Keratinocyte (primary cell): Measurements from ENCODE around the gene HLA-F. TPM values are rescaled to one million over a fixed set of nuclear protein-coding genes. Genes with fewer than 3 reads are reported as not detected.

ENCODE experiments used
- DNase-seq: peaks from one replicate; pipeline ENCODE4 v3.0.0-alpha.2; 2011; ENCODE audit warnings: low read depth, missing footprints, low spot score
- FAIRE-seq: peaks from 2 replicates; lab custom pipeline; 2011; peaks lifted over from hg19 to GRCh38; lab: Jason Lieb, UNC
- H2AFZ ChIP-seq: 2 replicates; pipeline ENCODE4 v1.6.0; 2012; ENCODE audit warnings: low read length, control low read depth, inconsistent platforms; ENCODE audit not compliant: control insufficient read depth
- H3K27ac ChIP-seq: 2 replicates; pipeline ENCODE4 v1.5.1; 2011; ENCODE audit warnings: low read length; ENCODE audit not compliant: control insufficient read depth, insufficient read depth
- H3K27me3 ChIP-seq: 3 replicates; pipeline ENCODE4 v1.6.0; 2011; ENCODE audit warnings: low read length; ENCODE audit not compliant: control insufficient read depth, insufficient read depth; ENCODE audit errors: extremely low read depth
- H3K36me3 ChIP-seq, 2 experiments: 2 replicates in 1 of 2; 3 replicates in 1 of 2; pipeline ENCODE4 v1.5.1; 2011; ENCODE audit warnings: low read length in 2 of 2, mild to moderate bottlenecking in 1 of 2; ENCODE audit not compliant: control insufficient read depth in 2 of 2, insufficient read depth in 2 of 2; ENCODE audit errors: extremely low read depth in 1 of 2
- H3K4me1 ChIP-seq: 3 replicates; pipeline ENCODE4 v1.5.1; 2011; ENCODE audit warnings: low read length; ENCODE audit not compliant: control insufficient read depth, insufficient read depth; ENCODE audit errors: extremely low read depth
- H3K4me2 ChIP-seq: 3 replicates; pipeline ENCODE4 v1.6.0; 2011; ENCODE audit warnings: low read depth, low read length; ENCODE audit not compliant: control insufficient read depth, insufficient read depth; ENCODE audit errors: extremely low read depth
- H3K4me3 ChIP-seq, 3 experiments: fragments of 200-600 bp in 1 of 3; sonication (generic) in 1 of 3; 2 replicates in 2 of 3; 3 replicates in 1 of 3; pipeline ENCODE4 v1.5.1; 2011 to 2016; ENCODE audit warnings: low read length in 3 of 3, mild to moderate bottlenecking in 3 of 3, control low read depth in 2 of 3, inconsistent platforms in 1 of 3, low read depth in 1 of 3, mixed read lengths in 1 of 3, mixed run types in 1 of 3, moderate library complexity in 1 of 3; ENCODE audit not compliant: control insufficient read depth in 2 of 3, insufficient read depth in 2 of 3; ENCODE audit errors: extremely low read depth in 1 of 3
- H3K79me2 ChIP-seq: 2 replicates; pipeline ENCODE4 v1.6.0; 2012; ENCODE audit warnings: low read length; ENCODE audit not compliant: control insufficient read depth, insufficient read depth
- H3K9ac ChIP-seq: 3 replicates; pipeline ENCODE4 v1.6.0; 2011; ENCODE audit warnings: low read length; ENCODE audit not compliant: control insufficient read depth, insufficient read depth; ENCODE audit errors: extremely low read depth
- H3K9me1 ChIP-seq: 3 replicates; pipeline ENCODE4 v1.6.0; 2011; ENCODE audit warnings: low read length; ENCODE audit not compliant: control insufficient read depth, insufficient read depth; ENCODE audit errors: extremely low read depth
- H3K9me3 ChIP-seq: 2 replicates; pipeline ENCODE4 v1.5.1; 2012; ENCODE audit warnings: low read depth, low read length; ENCODE audit not compliant: control insufficient read depth
- H4K20me1 ChIP-seq: 3 replicates; pipeline ENCODE4 v1.6.0; 2011; ENCODE audit warnings: low read length; ENCODE audit not compliant: control insufficient read depth, insufficient read depth; ENCODE audit errors: extremely low read depth
- CTCF ChIP-seq, 3 experiments: IDR thresholded peaks in 1 of 3; conservative IDR thresholded peaks in 1 of 3; optimal IDR thresholded peaks in 1 of 3; 2 replicates in 2 of 3; 3 replicates in 1 of 3; pipeline versions ENCODE3 to v1.5.1; 2011; ENCODE audit warnings: low read length in 3 of 3, mild to moderate bottlenecking in 3 of 3, moderate library complexity in 2 of 3, control low read depth in 1 of 3, inconsistent platforms in 1 of 3; ENCODE audit not compliant: insufficient read depth in 2 of 3; ENCODE audit errors: extremely low read depth in 1 of 3
- EZH2 ChIP-seq: IDR thresholded peaks from one replicate; pipeline ENCODE4 v1.6.1; 2012; ENCODE audit warnings: inconsistent platforms, mild to moderate bottlenecking, low read length, moderate library complexity
- dilution Hi-C: fragments of 300-500 bp; cut with MboI; formaldehyde crosslinking; loops from one replicate; pipeline ENCODE4 v1.7.0; 2020; ENCODE audit warnings: low sequenced_read_pairs; ENCODE audit not compliant: extremely low pct_ligation_motif_present
- polyA plus RNA-seq, 5 experiments: library from polyadenylated mRNA; depleted of rRNA in 3 of 5; stranded (reverse) in 3 of 5; stranded (forward) in 1 of 5; unstranded in 1 of 5; fragments of >200 nt; gene quantifications; 1 replicate in 1 of 5; 2 replicates in 3 of 5; 3 replicates in 1 of 5; pipeline versions ENCODE4 v1.2.1 to v1.2.3, GENCODE V29; 2011 to 2012; ENCODE audit warnings: missing spikeins in 2 of 5, low read depth in 1 of 5, low replicate concordance in 1 of 5

The HLA-F gene
- polyA plus RNA-seq, 1 donor (not counting 4 experiments of a cell fraction or from before 2014, with no cell fraction given): 36.2 TPM

DNA sequence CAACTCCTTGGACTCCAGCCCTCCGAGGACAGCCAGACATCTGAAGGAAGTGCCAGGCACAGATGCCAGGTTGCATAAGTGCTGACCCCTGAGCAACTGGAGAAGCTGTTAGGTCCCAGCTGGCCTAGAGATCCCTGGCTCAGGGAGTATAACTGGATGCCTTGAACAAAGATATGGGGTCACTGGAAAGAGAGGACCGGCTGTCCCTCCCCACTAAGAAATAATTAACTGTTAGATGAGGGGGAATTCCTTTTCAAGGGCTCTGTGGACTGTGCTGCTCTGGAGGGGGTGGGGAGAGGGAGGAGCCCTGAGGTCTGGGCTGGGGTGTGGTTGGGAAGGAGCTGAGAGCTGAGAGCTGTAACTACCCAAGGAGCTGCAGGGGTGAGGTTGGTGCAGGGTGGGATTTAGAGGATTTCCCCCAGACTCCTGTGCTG, 39.6 kb downstream of the HLA-F start:
- peak overlapping the region; percentile 50 for H3K4me2 ChIP-seq
- no peak overlapping the region for H2AFZ ChIP-seq
- no peaks in the 10 kb centered on the region for H3K9me3 ChIP-seq
- no peak for FAIRE-seq
- H3K27me3 ChIP-seq: no peaks in the 10 kb centered on the region
- H4K20me1 ChIP-seq: no peaks in the 10 kb centered on the region
- peak overlapping the region; percentile 61 for H3K27ac ChIP-seq
- H3K79me2 ChIP-seq: no peaks in the 10 kb centered on the region
- dilution Hi-C loops: no loop called here
- DNase-seq: no peak
- no peaks in the 10 kb centered on the region for H3K36me3 ChIP-seq
- H3K9me1 ChIP-seq: no peaks in the 10 kb centered on the region
- H3K4me1 ChIP-seq: peaks cover 37% of the 10 kb centered on the region
- peak overlapping the region; percentile 54 for H3K9ac ChIP-seq
- H3K4me3 ChIP-seq: no peak overlapping the region
- TF ChIP-seq EZH2: no peak
- no peak for TF ChIP-seq CTCF (optimal IDR thresholded peaks at IDR 0.05 in 1 of 3, IDR thresholded peaks at IDR 0.05 in 1 of 3, conservative IDR thresholded peaks at IDR 0.05 in 1 of 3; ENCODE audit: extremely low read depth in 1 of 3, insufficient read depth in 2 of 3, low read length in 3 of 3)

GRCh38 chr6:29763491-29764289, 40.5 kb downstream of the HLA-F start:
- dilution Hi-C loops: no loop called here
- Histone ChIP-seq H3K4me3 (no peak overlapping the region), H3K9ac (peak overlapping the region; percentile 54), H4K20me1 (no peaks in the 10 kb centered on the region), H3K4me1 (peaks cover 37% of the 10 kb centered on the region), H3K4me2 (peak overlapping the region; percentile 50), H2AFZ (peak overlapping the region; percentile 54), H3K9me3 (no peaks in the 10 kb centered on the region), H3K27ac (peak overlapping the region; percentile 61), H3K36me3 (no peaks in the 10 kb centered on the region), H3K79me2 (no peaks in the 10 kb centered on the region), H3K27me3 (no peaks in the 10 kb centered on the region), H3K9me1 (no peaks in the 10 kb centered on the region)
- TF ChIP-seq EZH2: no peak
- TF ChIP-seq CTCF (optimal IDR thresholded peaks at IDR 0.05 in 1 of 3, IDR thresholded peaks at IDR 0.05 in 1 of 3, conservative IDR thresholded peaks at IDR 0.05 in 1 of 3; ENCODE audit: extremely low read depth in 1 of 3, insufficient read depth in 2 of 3, low read length in 3 of 3): no peak
- DNase-seq: peak; percentile 44
- peak; percentile 98 for FAIRE-seq
